Neural progenitor cell (in vitro differentiated cells): ENCODE results near the gene SCYL3. TPM values are rescaled to one million over a fixed set of nuclear protein-coding genes. Genes with fewer than 3 reads are reported as not detected.

Experiments
- DNase-seq: peaks from one replicate; pipeline ENCODE4 v3.0.0-alpha.2; 2016; ENCODE audit warnings: low spot score
- H2AFZ ChIP-seq: fragments of 200-600 bp; sonication (generic); replicated peaks from 2 replicates; pipeline ENCODE4 v1.6.1; 2016; ENCODE audit warnings: antibody characterized with exemption
- H3F3A ChIP-seq: fragments of 200-600 bp; sonication (generic); 2 replicates; pipeline ENCODE4 v1.6.1; 2016; ENCODE audit warnings: antibody characterized with exemption, low read depth
- H3K27ac ChIP-seq: fragments of 200-600 bp; sonication (generic); 2 replicates; pipeline ENCODE4 v1.5.1; 2016; ENCODE audit warnings: mild to moderate bottlenecking
- H3K27me3 ChIP-seq: fragments of 200-600 bp; sonication (generic); 2 replicates; pipeline ENCODE4 v1.6.1; 2016; ENCODE audit warnings: mild to moderate bottlenecking, moderate library complexity
- H3K36me3 ChIP-seq: fragments of 200-600 bp; sonication (generic); 2 replicates; pipeline ENCODE4 v1.5.1; 2016
- H3K4me1 ChIP-seq: fragments of 200-600 bp; sonication (generic); 2 replicates; pipeline ENCODE4 v1.6.1; 2016; ENCODE audit warnings: mixed run types
- H3K4me2 ChIP-seq: fragments of 200-600 bp; sonication (generic); 2 replicates; pipeline ENCODE4 v1.6.1; 2016
- H3K4me3 ChIP-seq: fragments of 200-600 bp; sonication (generic); 2 replicates; pipeline ENCODE4 v1.5.1; 2016
- H3K79me2 ChIP-seq: fragments of 200-600 bp; sonication (generic); 2 replicates; pipeline ENCODE4 v1.6.1; 2016; ENCODE audit warnings: low read depth
- H3K9ac ChIP-seq: fragments of 200-600 bp; sonication (generic); 2 replicates; pipeline ENCODE4 v1.6.1; 2016
- H3K9me3 ChIP-seq: fragments of 200-600 bp; sonication (generic); 2 replicates; pipeline ENCODE4 v1.5.1; 2016; ENCODE audit warnings: low read depth
- H4K20me1 ChIP-seq: fragments of 200-600 bp; sonication (generic); 2 replicates; pipeline ENCODE4 v1.6.1; 2016; ENCODE audit warnings: low read depth
- H3K27ac Mint-ChIP-seq: 3 replicates; pipeline ENCODE4 v1.8.0; 2021; ENCODE audit warnings: mixed read lengths
- H3K27me3 Mint-ChIP-seq: 2 replicates; pipeline ENCODE4 v1.8.0; 2022; ENCODE audit warnings: low read depth, mild to moderate bottlenecking, inconsistent platforms, moderate library complexity, mixed read lengths; ENCODE audit not compliant: insufficient read depth
- H3K36me3 Mint-ChIP-seq: 3 replicates; pipeline ENCODE4 v1.8.0; 2021; ENCODE audit warnings: mixed read lengths
- H3K4me1 Mint-ChIP-seq: 3 replicates; pipeline ENCODE4 v1.8.0; 2021; ENCODE audit warnings: mixed read lengths
- H3K4me3 Mint-ChIP-seq: 3 replicates; pipeline ENCODE4 v1.8.0; 2021; ENCODE audit warnings: mild to moderate bottlenecking, moderate library complexity, mixed read lengths
- H3K9me3 Mint-ChIP-seq: 3 replicates; pipeline ENCODE4 v1.8.0; 2020; ENCODE audit warnings: mixed read lengths
- CTCF ChIP-seq: fragments of 200-600 bp; sonication (generic); IDR thresholded peaks from 2 replicates; pipeline ENCODE4 v1.5.1; 2017; ENCODE audit warnings: antibody characterized with exemption, mild to moderate bottlenecking
- EZH2 ChIP-seq: fragments of 200-600 bp; sonication (generic); IDR thresholded peaks from 2 replicates; pipeline ENCODE4 v1.6.1; 2017; ENCODE audit warnings: antibody characterized with exemption, mild to moderate bottlenecking, moderate library complexity
- EZH2phosphoT487 ChIP-seq: fragments of 200-600 bp; sonication (generic); IDR thresholded peaks from 2 replicates; pipeline ENCODE4 v1.6.1; 2017; ENCODE audit warnings: antibody characterized with exemption
- total RNA-seq: library from RNA; depleted of rRNA; stranded (reverse); fragments of >200 nt; gene quantifications from 2 replicates; pipeline ENCODE4 v1.2.3, GENCODE V29; 2015; ENCODE audit warnings: low replicate concordance

The SCYL3 gene
- total RNA-seq, 1 donor from 2014 or later, result 12.8 TPM

- no peaks in the 10 kb centered on the region for H3K9me3 Mint-ChIP-seq
- no peak overlapping the region for H3K27ac Mint-ChIP-seq
- H3K27me3 ChIP-seq, result no peaks in the 10 kb centered on the region
- no peak overlapping the region for H3K4me2 ChIP-seq
- H3K79me2 ChIP-seq, result no peaks in the 10 kb centered on the region
- H3K27me3 Mint-ChIP-seq, result no peaks in the 10 kb centered on the region
- H3K9ac ChIP-seq, result no peak overlapping the region
- H3K4me3 Mint-ChIP-seq, result no peak overlapping the region
- TF ChIP-seq EZH2phosphoT487 (no peak), EZH2 (no peak), CTCF (no peak)
- no peak overlapping the region for H3K27ac ChIP-seq
- H3K36me3 ChIP-seq, result peaks cover 11% of the 10 kb centered on the region
- no peaks in the 10 kb centered on the region for H3K4me1 ChIP-seq
- H3K4me1 Mint-ChIP-seq, result no peaks in the 10 kb centered on the region
- peaks cover 24% of the 10 kb centered on the region for H3K36me3 Mint-ChIP-seq
- H3K9me3 ChIP-seq, result no peaks in the 10 kb centered on the region
- H3F3A ChIP-seq, result no peaks in the 10 kb centered on the region
- no peak overlapping the region for H3K4me3 ChIP-seq
- no peak for DNase-seq
- H4K20me1 ChIP-seq, result no peaks in the 10 kb centered on the region
- H2AFZ ChIP-seq, result no peak overlapping the region
Measured at GRCh38 chr1:169848456-169848855, 45.2 kb downstream of the SCYL3 start.

GRCh38 chr1:169844941-169845608, 48.6 kb downstream of the SCYL3 start:
- no peak overlapping the region for H3K9ac ChIP-seq
- H3K27ac ChIP-seq, result no peak overlapping the region
- H2AFZ ChIP-seq, result no peak overlapping the region
- H3K27me3 Mint-ChIP-seq, result peaks cover 2% of the 10 kb centered on the region
- H3K4me2 ChIP-seq, result no peak overlapping the region
- no peaks in the 10 kb centered on the region for H3F3A ChIP-seq
- H3K4me3 Mint-ChIP-seq, result no peak overlapping the region
- H3K4me3 ChIP-seq, result no peak overlapping the region
- H3K27ac Mint-ChIP-seq, result no peak overlapping the region
- no peaks in the 10 kb centered on the region for H3K9me3 ChIP-seq
- peaks cover 5% of the 10 kb centered on the region for H3K36me3 ChIP-seq
- no peaks in the 10 kb centered on the region for H3K4me1 Mint-ChIP-seq
- H3K36me3 Mint-ChIP-seq, result peaks cover 28% of the 10 kb centered on the region
- no peaks in the 10 kb centered on the region for H4K20me1 ChIP-seq
- peaks cover 10% of the 10 kb centered on the region for H3K9me3 Mint-ChIP-seq
- TF ChIP-seq EZH2phosphoT487, result no peak
- TF ChIP-seq EZH2, result no peak
- TF ChIP-seq CTCF, result no peak
- no peaks in the 10 kb centered on the region for H3K27me3 ChIP-seq
- H3K79me2 ChIP-seq, result peaks cover 7% of the 10 kb centered on the region
- no peaks in the 10 kb centered on the region for H3K4me1 ChIP-seq
- DNase-seq, result no peak

- no peak for DNase-seq
- H3K9me3 ChIP-seq, result no peaks in the 10 kb centered on the region
- no peaks in the 10 kb centered on the region for H3F3A ChIP-seq
- no peak overlapping the region for H3K4me2 ChIP-seq
- H3K27me3 ChIP-seq, result no peaks in the 10 kb centered on the region
- H3K27me3 Mint-ChIP-seq, result peaks cover 2% of the 10 kb centered on the region
- no peak overlapping the region for H3K4me3 ChIP-seq
- no peak overlapping the region for H2AFZ ChIP-seq
- H3K36me3 ChIP-seq, result peaks cover 24% of the 10 kb centered on the region
- H3K9me3 Mint-ChIP-seq, result peaks cover 15% of the 10 kb centered on the region
- H3K27ac Mint-ChIP-seq, result no peak overlapping the region
- H3K36me3 Mint-ChIP-seq, result peaks cover 35% of the 10 kb centered on the region
- no peak overlapping the region for H3K27ac ChIP-seq
- peaks cover 15% of the 10 kb centered on the region for H3K79me2 ChIP-seq
- H3K4me1 Mint-ChIP-seq, result no peaks in the 10 kb centered on the region
- no peak overlapping the region for H3K9ac ChIP-seq
- no peaks in the 10 kb centered on the region for H3K4me1 ChIP-seq
- H3K4me3 Mint-ChIP-seq, result no peak overlapping the region
- no peak for TF ChIP-seq CTCF
- no peak for TF ChIP-seq EZH2
- no peak for TF ChIP-seq EZH2phosphoT487
- H4K20me1 ChIP-seq, result no peaks in the 10 kb centered on the region
Measured at GRCh38 chr1:169838942-169839341, 54.8 kb downstream of the SCYL3 start.
